HG02798 (cell line): ENCODE data around the gene ZFPM1.

Experiments used
- ATAC-seq: cut with Tn5 transposase; IDR thresholded peaks from one replicate; pipeline ENCODE4 v1.9.1; 2021; ENCODE audit warnings: mild to moderate bottlenecking; ENCODE audit not compliant: unreplicated experiment, poor library complexity

The ZFPM1 gene

DNA sequence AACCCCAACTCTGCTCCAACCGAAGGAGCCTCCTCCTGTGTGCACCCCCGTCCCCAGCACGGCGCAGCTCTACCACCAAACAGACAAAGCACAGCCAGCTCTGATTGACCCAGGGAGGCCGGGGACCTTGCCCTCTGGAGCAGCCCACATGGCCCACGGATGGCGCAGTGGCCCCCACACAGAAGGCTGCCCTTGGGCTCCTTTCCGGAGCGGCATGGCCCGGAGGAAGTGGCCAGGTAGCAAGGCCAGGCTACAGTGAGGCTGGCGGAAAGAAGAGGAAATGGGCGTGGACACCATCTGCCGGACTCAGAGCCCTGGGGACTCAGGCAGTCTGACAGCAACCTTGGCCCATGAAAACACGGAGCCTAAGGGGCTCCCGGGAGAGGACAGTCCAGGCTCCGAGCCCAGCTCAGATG, 97.2 kb downstream of the ZFPM1 start:
- no peak for ATAC-seq

DNA sequence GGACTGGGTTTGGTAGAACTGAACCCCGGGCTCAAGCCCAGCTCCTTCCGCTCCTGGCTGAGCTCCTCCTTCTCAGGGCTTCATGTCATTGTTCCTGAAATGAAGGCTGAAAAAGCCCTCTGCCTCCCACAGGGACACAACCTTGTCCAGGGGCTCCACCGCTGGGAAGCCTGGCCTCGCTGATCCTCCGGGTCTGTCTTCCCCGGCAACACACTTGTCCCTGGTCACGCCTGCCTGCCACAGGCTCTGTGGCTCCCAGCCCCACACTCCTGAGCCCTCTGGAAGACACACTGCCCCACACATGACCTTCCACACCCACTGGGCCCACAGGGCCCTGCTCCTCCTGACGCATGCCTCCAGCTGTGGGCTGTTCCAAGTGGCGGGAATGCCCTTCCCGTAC, 99.1 kb downstream of the ZFPM1 start:
- no peak for ATAC-seq

DNA sequence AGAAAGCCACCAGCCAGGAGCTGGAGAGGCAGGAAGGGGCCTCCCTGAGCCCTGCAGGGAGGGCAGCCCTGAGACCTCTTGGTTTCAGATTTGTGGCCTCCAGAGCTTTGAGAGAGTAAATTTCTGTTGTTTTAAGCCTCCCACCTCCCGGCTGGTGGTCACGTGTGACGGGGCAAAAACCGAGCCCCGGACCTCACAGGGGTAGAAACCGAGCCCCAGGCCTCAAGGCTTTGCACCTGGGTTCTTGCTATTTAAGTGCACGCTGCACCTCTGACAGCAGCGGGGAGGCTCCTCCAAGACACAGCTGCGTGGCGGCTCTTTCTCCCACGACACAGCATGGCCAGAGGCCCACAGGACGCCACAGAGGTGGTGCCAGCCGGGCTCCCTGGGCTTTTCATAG, 99.7 kb downstream of the ZFPM1 start:
- peak; percentile 74 for ATAC-seq

DNA sequence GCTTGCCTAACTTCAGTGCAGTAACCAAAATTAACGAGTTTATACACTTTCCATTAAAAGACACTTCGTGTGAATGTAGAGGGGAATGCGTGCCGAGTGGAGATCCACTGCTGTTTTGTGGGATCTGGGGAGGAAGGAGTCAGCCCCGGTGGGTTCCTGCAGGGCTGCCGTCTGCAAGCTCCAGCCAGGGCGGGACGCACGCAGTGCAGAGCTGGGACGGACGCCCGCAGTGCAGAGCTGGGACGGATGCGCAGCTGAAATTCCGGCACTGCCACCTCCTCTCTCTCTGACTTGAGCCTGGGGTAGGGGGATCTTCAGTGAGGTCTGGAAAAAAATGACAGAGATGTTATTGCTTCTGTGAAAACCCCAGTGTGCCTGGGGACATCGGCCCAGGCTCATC, 100.7 kb downstream of the ZFPM1 start:
- ATAC-seq, result no peak

DNA sequence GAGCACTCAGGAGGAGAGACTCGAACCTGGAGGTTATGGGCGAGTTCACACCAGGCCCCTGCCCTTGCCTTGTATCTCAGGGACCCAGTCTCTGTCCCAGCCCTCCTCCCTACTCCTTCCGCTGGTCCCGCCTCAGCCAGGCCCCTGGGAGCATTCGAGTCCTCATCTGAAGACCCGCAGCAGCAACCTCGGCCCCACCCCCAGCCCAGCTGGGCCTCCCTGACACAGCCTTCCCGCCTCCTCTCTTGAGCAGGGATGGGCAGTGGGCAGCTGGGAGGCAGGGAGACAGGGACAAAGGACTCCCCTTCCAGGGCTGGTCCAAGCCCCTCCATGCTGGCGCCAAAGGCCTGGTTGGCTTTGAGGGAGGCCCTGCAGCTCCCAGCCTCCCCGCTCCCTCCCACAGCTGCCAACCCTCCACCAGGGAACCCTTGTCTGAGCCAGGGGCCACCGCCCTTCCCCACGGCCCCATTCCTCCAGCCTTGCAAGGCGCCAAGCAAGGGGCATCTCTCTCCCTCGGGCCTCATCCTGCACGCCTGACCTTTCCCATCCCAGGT, 101.7 kb downstream of the ZFPM1 start:
- ATAC-seq, result no peak

DNA sequence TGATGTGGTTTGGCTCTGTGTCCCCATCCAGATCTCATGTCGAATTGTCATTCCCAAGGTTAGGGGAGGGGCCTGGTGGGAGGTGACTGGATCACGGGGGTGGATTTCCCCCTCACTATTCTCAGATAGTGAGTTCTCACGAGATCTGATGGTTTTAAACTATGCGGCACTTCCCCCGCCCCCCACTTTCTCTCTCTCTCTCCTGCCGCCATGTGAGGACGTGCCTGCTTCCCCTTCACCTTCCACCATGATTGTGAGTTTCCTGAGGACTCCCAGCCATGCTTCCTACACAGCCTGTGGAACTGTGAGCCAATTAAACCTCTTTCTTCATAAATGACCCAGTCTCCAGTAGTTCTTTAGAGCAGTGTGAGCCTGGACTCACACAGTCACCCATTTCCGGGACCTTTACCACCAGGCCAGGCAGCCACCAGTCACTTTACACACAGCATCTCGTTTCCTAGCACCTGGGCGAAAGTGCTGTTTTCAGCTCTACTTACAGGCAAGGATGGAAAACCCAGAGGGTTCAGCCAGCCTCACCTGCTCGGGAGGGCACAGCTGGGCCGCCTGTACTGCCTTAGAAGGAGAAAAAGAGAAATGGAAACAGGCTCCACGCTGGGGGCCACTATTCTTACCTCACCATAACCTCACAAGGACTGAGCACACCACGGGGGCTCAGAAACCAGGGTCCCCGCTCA, 103.4 kb downstream of the ZFPM1 start:
- no peak for ATAC-seq

DNA sequence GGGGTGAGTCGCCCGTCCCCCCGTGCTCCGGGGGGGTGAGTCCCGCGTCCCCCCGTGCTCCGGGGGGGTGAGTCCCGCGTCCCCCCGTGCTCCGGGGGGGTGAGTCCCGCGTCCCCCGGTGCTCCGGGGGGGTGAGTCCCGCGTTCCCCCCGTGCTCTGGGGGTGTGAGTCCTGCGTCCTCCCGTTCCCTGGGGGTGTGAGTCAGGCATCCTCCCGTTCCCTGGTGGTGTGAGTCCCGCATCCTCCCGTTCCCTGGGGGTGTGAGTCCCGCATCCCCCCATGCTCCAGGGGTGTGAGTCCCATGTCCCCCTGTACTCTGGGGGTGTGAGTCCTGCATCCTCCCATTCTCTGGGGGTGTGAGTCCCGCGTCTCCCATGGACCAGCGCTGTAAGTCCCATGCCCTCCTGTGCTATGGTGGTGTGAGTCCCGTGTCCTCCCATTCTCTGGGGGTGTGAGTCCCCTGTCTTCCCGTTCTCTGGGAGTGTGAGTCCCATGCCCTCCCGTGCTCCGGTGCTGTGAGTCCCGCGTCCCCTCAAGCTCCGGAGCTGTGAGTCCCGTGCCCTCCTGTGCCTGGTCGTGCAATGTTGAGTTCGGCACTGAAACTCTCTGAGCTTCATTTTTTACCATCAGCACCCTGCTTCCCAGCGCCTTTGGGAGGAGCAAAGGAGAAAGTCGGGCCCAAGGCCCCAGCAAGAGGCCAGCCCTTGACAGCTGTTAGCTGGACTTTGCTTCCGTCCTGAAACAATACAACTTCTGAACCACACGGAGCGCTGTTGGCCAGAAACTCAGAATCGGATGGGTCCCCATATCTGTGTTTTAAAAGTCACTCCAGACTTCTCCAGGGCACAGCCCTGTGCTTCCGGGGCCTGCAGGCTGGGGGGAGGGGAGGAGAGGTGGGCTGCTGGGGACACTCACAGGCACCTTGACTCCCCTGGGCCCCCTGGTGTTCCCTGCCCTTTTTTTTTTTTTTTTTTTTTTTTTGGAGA, 105.7 kb downstream of the ZFPM1 start:
- no peak for ATAC-seq

DNA sequence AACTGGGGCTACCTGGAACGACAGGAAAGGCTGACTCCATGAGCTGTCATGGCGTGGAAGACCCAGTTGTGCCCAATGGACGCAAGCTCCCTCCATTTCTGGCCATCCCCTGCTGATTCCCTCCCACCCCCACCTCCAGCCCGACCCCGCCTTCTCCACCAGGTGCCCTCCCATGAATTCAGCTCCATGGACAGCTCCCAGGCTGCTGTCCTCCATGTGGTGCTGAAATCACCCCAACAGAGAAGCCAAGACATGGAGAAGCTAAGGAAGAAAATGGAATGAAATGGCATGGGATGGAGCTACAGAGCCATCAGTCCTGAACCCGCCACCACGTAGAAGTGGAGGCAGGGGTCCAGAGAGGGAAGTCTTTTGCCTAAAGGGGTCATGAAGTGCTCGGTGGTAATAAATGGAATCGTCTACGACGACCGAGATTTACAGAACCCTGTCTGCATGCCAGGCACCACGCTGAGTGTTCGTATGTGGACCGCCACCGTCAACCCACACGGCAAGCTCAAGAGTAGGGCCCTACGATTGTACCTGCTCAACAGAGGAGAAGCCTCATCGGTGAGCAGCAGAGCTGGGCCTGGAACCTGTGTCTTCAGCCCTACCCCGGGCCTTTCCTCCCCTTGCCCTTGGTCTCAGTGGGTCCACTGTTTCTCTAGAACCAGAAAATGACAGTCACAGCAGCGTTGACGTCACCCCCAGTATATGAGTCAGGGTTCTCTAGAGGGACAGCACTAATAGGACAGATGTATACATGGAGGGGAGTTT, 107.8 kb downstream of the ZFPM1 start:
- no peak for ATAC-seq

DNA sequence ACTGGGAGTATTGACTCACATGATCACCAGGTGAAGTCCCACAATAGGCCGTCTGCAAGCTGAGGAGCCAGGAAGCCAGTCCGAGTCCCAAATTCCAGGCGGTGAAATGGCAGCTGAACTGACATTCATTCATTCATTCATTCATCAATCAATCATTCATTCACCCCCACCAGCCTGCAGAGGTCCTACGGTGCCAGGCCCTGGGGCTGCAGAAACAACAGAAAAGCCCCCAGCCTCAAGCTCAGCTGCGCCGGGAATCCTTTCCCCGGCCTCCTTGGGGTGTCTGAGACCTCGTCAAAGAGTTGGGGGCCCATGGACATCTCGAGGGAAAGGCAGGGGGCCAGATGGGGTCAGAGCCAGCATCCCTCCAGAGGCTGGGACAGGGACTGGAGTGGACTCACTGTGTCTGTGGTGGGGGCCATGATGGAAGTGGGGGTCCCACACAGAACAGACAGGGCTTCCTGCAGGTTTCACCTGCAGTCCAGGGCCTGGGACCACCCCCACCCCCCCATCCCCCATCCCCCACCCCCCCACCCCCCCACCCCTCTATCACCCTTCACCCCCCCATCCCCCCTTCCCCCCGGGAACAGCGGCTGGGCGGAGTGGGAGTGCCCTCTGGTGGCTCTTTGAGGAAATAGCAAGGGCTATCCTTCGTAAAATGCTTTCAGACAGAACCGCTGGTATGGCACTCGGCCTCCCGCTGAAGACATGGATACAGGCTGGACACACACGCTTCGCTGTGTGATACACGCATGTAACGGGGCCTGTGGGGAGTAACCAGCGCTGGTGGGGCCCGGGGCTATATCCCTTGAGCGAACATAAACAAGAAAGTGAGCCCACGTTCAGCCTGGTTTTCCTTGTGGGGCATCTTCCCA, 108.6 kb downstream of the ZFPM1 start:
- ATAC-seq, result no peak

DNA sequence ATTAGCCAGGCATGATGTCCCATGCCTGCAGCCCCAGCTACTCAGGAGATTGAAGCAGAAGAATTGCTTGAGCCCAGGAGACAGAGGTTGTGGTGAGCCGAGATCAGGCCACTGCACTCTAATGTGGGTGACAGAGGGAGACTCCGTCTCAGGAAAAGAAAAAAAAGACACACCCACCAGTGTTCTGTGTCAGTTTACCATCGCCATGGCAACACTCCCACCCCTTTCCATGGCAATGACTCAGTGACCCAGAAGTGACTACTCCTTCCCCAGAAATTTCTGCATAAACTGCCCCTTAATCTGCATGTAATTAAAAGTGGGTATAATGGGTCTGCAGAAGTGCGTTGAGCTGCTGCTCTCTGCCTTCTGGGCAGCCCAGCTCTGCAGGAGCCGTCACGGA, 113.1 kb downstream of the ZFPM1 start:
- no peak for ATAC-seq

DNA sequence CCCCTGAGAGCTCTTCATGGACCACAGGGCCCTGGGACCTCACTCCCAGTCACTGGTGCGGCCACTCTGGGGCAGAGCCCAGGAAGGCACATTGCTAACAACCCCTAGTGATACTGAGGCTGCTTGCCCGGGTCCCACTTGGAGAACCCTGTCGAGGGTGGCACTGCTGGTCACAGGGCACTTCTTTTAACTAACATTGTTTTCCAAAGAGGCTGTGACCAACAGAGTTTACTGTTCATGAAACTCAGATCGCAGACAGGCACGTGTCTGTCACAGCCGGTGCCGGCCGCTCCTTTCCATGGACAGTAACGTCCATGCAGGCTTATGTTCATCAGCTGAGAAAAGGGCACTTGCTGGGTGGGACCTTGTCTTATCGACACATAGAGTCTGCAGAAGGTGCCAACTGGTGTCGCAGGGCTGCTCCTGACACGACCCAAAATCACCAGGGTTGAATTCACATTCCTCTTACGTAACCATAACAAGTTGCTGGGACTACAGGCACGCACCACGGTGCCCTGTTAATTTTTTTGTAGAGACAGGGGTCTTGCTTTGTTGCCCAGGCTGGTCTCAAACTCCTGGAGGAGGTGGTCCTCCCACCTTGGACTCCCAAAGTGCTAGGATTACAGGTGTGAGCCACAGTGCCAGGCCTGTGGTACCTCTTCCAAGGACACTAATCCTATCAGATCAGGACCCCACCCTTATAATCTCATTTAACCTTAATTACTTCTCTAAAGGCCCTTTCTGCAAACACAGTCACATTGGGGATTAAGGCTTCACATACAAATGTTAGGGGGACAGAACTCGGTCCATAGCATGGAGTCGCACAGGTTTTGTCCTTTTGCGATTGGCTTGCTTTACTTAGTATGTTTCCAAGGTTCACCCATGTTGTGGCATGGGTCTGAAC, 115.9 kb downstream of the ZFPM1 start:
- no peak for ATAC-seq

DNA sequence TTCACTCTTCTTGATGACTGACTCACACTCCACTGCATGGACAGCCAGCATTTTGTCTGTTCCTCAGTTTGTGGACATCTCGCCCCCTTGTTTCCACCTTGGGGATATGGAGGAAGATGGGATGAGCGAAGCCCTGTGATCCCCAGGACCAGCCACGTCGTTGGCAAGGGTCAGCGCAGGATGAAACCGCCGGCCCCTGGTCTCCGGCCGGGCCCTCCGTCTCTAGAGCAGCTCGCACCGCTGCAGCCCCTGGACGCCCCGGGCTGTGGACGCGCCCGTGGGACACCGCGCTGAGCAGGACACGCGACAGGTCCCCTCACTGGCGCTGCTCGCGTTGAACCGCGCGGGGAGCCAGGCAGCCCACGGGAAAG, 116.5 kb downstream of the ZFPM1 start:
- peak; percentile 22 for ATAC-seq

DNA sequence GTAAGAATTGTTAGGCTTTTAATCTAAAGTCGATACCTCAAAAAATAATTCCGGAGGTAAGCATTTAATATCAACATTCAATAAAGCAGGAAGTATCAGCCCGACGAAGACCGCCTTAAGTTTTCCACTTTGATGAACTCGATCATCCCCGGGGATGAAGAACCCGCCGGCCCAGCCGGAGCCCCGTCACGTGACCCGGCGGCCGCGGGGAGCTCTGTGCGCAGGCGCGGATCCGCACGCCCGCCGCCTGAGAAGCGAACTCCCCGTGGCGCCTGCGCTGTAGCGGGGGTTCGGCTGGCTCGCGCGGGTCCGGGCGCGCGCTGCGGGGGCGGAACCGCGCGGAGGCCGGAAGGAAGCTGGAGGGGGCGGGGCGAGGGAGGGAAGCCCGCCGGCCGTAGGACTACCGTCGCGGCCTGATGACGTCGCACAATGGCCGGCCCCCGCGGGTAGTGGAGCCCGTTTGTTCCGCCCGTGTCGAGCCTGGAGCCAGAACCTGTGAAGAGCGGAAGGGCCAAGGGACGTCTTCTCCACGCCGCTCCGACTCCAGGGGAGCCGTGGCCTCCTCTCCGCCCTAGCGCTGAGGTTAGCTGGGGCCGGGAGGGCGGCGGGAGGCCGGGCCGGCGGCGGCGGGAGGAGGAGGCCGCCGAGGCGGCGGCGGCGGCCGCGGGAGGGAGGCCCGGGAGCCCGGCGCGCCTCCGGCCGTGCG, 117.1 kb downstream of the ZFPM1 start, which contains the start of gene ZC3H18:
Gene ZC3H18 (plus strand): TSS at position 419 of the 706 bp plus-strand sequence. CDS start 6,721 bp downstream, outside the sequence.
- ATAC-seq, result peak; percentile 91

DNA sequence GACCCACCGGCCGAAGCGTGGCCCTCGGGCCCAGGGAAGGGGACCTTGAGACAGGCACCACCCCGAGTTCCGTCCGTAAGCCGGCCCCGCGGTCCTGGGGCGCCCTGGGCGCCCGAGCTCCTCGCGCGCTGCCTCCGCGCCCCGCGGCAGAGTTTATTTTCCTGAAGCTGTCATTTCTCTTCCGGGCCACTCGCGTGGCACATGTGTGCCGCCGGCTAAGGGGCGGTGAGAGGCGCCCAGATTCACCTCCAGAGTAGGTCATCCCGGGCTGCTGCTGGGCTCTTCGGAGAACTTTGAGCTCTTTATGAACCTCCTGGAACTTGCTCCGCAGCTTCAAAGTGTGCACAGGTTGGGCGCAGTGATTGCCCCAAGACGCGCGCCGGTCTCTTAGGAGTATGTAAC, 117.6 kb downstream of the ZFPM1 start:
- no peak for ATAC-seq

DNA sequence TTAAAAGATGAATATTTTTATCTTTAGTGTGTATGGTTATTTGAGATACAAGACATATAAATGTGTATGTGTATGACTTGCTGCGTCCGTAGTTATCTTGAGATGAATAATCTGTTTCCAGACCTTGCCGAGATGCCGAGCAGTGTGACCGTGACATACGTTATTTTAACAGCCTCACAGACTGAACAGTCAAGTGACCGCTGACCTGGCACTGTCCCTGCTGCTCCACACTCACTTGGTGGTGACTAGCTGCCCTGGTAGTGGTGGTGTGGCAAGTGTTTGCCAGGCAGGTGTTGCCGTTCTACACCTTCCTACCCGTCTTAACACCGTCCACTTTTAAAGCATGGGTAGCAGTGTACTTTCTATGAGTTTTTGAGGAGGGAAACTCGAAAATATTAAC, 122.2 kb downstream of the ZFPM1 start:
- no peak for ATAC-seq

DNA sequence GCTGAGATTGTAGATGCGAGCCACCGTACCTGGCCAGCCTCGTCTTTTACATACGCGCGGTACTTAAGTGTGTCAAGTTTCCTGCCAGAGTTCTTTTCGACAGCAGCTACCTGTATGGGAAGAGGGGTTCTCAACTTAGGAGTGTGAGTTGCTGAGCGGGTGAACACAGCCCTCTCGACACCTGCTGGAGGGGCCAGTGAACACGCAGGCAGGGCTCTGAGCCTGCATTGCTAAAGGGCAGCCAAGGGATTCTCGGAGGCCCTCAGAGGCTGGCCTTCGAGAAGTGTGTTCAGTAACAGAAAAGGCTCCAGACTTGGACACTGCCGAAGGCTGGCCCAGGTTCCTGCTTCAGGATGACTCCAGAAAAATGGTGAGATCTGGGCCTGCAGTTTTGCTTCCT, 123.2 kb downstream of the ZFPM1 start:
- no peak for ATAC-seq

DNA sequence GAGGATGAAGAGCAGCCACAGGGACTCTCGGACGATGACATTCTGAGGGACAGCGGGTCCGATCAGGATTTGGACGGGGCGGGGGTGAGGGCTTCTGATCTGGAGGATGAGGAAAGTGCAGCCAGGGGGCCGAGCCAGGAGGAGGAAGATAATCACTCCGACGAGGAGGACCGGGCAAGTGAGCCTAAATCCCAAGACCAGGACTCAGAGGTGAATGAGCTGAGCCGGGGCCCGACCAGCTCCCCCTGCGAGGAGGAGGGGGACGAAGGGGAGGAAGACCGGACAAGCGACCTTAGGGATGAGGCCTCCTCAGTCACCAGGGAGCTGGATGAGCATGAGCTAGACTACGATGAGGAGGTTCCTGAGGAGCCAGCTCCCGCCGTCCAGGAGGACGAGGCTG, 124.1 kb downstream of the ZFPM1 start:
- no peak for ATAC-seq
